H7 (cell line): ENCODE results near the gene CUL2. TPM values are rescaled to one million over a fixed set of nuclear protein-coding genes. Genes with fewer than 3 reads are reported as not detected.
"Not testable (repeated sequence)": the region's sequence is repeated elsewhere in the genome, so short reads cannot be mapped to it uniquely, and the experiment has no call there.

ENCODE experiments used
- DNase-seq: peaks from one replicate; pipeline ENCODE4 v3.0.0; 2012
- H3K27me3 ChIP-seq: 2 replicates; pipeline ENCODE4 v1.6.0; 2011; ENCODE audit warnings: mild to moderate bottlenecking, low read length; ENCODE audit not compliant: control insufficient read depth, insufficient read depth
- H3K36me3 ChIP-seq: replicated peaks from 2 replicates; pipeline ENCODE4 v1.5.1; 2011; ENCODE audit warnings: low read length; ENCODE audit not compliant: control insufficient read depth, insufficient read depth
- H3K4me3 ChIP-seq: 2 replicates; pipeline ENCODE4 v1.5.1; 2011; ENCODE audit warnings: low read depth, mild to moderate bottlenecking, control low read depth, low read length, moderate library complexity; ENCODE audit not compliant: insufficient read depth
- total RNA-seq: library from RNA; depleted of rRNA; stranded (reverse); fragments of >200 nt; shearing (Covaris generic); gene quantifications from 2 replicates; pipeline ENCODE4 v1.2.3, GENCODE V29; 2014

CUL2 gene
- total RNA-seq, 1 experiment from 2014 or later: 27.1 TPM

DNA sequence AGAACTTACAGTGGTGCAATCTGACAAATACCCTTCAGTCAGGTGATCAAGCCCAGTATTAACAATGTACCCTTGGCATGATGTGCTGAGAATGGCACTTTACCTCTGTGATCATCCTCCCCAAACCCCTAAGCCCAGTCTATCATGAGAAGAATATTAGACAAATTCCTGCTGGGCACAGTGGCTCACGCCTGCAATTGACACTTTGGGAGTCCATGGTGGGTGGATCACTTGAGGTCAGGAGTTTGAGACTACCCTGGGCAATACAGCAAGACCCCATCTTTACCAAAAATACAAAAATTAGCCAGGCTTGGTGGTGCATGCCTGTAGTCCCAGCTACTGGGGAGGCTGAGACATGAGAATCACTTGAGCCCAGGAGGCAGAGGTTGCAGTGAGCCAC, 7.4 kb upstream of the CUL2 start:
- Histone ChIP-seq H3K27me3 (no peaks in the 10 kb centered on the region), H3K36me3 (no peaks in the 10 kb centered on the region), H3K4me3 (no peak overlapping the region)
- DNase-seq: no peak

DNA sequence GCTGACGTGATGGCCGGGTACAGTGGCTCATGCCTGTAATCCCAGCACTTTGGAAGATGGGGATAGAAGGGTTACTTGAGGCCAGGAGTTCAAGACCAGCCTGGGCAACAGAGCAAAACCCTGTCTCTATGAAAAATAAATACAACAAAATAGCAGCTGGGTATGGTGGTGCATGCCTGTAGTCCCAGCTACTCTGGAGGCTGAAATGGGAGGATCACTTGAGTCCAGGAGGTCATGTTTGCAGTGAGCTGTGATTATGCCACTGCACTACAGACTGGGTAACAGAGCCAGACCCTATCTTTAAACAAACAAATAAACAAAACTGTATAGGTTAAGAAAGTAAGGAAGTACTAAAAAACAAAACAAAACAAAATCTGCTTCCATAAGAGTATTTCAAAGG, 6.2 kb upstream of the CUL2 start:
- Histone ChIP-seq H3K4me3 (no peak overlapping the region), H3K27me3 (no peaks in the 10 kb centered on the region), H3K36me3 (no peaks in the 10 kb centered on the region)
- DNase-seq: no peak

DNA sequence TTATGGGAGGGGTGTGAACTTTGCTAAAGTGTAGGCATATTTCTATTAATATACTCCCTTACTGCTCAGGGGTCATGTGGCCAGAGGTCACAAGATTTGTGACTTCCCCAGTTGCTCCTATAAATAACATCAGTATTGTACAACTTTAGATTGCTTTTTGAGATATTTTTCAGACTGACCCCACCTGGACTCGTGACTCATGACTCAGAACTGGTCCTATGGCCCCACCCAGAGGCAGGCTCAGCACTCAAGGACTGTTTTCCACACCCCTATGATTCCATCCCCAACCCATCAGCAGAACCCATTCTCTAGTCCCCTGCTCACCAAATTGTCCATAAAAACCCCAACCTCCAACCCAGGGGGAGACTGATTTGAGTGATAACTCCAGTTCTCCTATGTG, 2.7 kb upstream of the CUL2 start:
- no peaks in the 10 kb centered on the region for H3K27me3 ChIP-seq
- H3K36me3 ChIP-seq: no peaks in the 10 kb centered on the region
- no peak for DNase-seq
- H3K4me3 ChIP-seq: no peak overlapping the region

DNA sequence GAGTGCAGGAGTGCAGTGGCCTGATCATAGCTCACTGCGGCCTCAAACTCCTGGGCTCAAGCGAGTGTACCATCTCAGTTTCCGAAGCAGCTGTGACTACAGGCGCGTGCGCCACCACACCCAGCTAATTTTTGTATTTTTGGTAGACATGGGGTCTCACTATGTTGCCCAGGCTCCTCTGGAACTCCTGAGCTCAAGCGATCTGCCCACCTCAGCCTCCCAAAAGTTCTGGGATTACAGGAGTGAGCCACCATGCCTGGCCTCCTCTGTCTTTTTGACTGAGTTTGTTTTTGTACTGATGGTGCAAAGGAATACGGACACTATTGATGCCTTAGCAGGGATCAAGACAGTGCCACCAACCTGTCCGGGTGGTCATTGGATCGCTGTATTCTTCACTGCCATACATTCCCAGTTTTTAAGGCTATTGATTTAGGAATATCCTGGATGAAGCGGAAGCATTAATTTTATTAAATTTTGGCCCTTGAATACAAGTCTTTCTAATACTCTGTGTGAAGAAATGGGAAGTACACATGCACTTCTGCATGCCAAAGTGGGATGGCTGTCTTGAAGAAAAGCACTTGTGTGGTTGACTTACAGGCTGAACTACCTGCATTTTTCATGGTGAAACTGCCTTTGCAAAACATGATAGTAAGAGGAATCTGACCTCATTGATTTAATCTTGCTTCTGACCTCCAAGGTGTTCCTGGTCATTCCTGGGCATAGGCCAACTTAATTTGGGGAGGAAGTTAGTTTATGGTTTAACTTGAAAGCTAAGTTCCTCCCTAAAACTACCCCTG, 2.1 kb upstream of the CUL2 start:
- no peaks in the 10 kb centered on the region for H3K27me3 ChIP-seq
- no peak for DNase-seq
- H3K4me3 ChIP-seq: no peak overlapping the region
- H3K36me3 ChIP-seq: no peaks in the 10 kb centered on the region

DNA sequence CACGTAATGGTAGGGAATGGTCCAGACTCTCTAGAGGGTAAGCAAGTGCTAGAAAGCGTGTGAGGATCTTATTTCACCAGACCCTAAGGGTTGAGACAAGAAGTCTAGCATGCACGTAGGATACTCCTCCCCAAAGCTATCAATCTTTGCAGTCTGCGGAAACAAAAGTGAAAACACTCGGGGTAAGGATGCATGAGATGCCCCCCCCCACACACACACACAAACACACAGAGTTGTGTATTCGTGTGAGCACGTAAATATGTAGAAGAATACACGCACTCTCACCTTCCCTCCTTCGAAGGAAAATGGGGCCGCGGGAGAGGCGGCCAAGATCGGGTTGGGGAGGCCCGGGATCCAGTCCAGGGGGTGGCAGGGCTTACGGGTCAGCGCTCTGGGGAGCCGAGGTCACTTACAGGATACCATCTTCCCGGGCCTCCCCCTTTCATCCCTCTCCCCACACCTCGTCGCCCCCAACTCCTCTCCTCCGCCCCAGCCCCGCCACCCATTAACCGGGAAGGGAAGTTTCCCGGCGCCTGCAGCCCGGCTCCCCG, 455 bp downstream of the CUL2 start:
- H3K36me3 ChIP-seq: no peaks in the 10 kb centered on the region
- no peaks in the 10 kb centered on the region for H3K27me3 ChIP-seq
- peak; percentile 44 for DNase-seq
- peak overlapping the region; percentile 88 for H3K4me3 ChIP-seq

DNA sequence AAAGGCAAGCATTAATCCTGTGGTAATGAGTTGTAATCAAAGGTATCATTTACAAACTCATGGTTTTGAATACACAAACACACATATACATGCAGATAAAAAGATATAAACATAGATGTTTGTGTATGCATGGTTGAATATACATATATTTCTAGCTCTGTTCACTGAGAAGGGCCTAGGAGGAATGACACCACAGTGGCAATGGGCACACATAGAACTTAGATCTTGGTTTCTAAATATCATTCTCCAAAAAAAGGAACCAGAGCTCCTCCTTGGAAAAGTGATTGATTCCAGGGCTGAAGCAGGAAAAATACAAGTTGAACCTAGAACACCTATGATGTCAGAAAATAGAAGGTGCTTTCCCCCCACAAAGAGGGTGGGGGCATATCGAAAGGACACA, 6.9 kb downstream of the CUL2 start:
- Histone ChIP-seq H3K36me3 (no peaks in the 10 kb centered on the region), H3K27me3 (no peaks in the 10 kb centered on the region), H3K4me3 (no peak overlapping the region)
- DNase-seq: no peak

DNA sequence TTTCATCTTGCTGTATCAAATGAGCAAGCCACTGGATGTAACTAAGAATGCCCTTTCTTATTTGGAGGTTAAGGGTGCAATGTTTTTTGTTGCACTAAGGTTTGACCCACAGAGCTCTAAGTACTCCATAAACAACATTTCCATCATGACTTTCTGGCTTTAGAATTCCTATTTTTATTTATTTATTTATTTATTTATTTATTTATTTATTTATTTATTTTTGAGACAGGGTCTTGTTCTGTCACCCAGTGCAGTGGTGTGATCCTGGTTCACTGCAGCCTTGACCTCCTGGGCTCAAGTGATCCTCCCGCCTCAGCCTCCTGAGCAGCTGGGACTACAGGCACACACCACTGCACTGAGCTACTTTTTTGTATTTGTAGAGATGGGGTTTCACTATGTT, 9.9 kb downstream of the CUL2 start:
- not testable (repeated sequence) for H3K4me3 ChIP-seq, DNase-seq, H3K27me3 ChIP-seq, H3K36me3 ChIP-seq

DNA sequence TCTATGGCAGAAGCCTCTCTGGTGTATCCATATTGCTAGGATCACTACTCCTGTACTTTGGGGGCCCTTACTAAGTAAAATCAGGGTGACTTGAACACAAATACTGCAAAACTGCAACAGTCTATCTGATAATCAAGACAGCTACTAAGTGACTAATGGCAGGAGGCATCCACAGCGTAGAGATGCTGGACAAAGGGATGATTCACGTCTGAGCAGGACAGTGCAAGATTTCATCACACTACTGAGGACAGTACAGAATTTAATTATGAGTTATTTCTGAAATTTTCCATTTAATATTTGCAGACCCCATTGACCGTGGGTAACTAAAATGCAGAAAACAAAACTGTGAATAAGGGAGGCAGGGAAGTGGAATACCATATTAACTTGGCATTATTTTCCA, 10.4 kb downstream of the CUL2 start:
- Histone ChIP-seq H3K4me3 (no peak overlapping the region), H3K27me3 (no peaks in the 10 kb centered on the region), H3K36me3 (no peaks in the 10 kb centered on the region)
- no peak for DNase-seq

DNA sequence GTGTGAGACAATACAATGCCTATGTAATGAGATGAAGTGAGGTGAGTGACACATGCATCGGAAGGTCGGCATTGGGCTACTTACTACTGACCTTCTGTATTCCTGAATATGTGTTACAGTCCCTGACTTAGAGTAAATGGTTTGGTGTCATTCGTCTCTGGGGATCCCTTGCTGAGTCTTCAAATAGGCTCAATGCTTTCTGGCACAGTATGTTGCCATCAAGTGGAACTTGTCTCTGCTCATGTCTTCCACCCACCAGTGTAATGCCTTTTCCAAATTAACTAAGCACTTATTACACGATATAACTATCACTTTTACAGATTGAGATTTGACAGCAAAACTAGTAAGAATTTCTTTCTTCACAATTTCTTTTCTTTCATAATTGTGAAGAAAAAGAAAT, 10.9 kb downstream of the CUL2 start:
- no peak for DNase-seq

DNA sequence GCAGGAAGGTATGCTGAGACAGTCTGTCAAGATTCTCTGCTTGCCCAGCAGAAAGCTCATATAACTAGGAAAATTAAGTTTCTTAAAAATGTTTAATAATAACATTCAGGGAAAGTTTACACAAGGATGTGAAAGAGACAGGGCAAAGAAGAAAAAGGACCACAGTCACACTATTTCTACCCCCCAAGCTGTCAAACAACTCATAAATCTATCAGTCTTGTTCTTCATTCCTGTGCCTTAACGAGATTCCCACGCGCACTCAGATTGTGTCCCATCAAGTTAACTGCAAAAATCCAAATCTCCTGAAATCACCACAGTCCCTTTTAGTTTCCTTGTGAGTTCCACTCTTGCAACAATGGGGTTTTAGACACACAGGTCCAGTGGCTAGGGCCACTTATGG, 14.9 kb downstream of the CUL2 start:
- Histone ChIP-seq H3K4me3 (no peak overlapping the region), H3K36me3 (peaks cover 2% of the 10 kb centered on the region), H3K27me3 (no peaks in the 10 kb centered on the region)
- no peak for DNase-seq

More for the DNA sequence above, 10.9 kb downstream of the CUL2 start:
- Histone ChIP-seq H3K36me3 (no peaks in the 10 kb centered on the region), H3K4me3 (no peak overlapping the region), H3K27me3 (no peaks in the 10 kb centered on the region)

DNA sequence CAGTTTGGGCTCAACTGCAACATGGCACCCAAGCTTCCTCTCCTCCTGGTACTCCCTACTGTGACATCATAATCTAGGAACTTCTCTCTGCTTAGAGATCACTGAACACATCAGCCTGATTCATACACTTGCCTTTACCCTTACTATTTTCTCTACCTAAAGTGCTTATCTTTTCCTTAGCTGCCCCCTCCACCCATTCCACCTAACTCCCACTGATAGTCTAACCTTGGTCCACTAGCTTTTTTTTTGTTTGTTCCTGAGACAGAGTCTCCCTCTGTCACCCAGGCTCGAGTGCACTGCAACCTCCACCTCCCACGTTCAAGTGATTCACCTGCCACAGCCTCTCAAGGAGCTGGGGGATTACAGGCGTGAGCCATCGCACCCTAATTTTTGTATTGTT, 15.9 kb downstream of the CUL2 start:
- Histone ChIP-seq H3K27me3 (no peaks in the 10 kb centered on the region), H3K36me3 (peaks cover 2% of the 10 kb centered on the region), H3K4me3 (no peak overlapping the region)
- DNase-seq: no peak

DNA sequence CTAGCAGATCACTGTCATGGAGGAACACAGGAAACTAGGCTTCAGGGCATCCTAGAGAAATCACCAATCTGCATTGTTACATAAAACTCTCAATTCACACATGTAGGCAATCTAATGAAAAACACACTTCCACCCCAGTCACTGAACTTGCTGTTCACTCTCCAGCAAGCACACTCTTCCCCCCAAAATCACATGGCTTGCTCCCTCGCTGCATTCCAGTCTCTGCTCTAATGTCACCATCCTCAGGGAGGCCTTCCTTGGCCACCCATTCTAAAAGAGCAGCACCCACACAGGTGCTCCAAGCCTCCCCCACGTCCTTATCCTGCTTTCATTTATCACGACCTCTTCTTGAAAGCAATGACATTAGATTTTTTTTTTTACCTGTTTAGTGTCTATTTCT, 19.6 kb downstream of the CUL2 start:
- peaks cover 2% of the 10 kb centered on the region for H3K36me3 ChIP-seq

DNA sequence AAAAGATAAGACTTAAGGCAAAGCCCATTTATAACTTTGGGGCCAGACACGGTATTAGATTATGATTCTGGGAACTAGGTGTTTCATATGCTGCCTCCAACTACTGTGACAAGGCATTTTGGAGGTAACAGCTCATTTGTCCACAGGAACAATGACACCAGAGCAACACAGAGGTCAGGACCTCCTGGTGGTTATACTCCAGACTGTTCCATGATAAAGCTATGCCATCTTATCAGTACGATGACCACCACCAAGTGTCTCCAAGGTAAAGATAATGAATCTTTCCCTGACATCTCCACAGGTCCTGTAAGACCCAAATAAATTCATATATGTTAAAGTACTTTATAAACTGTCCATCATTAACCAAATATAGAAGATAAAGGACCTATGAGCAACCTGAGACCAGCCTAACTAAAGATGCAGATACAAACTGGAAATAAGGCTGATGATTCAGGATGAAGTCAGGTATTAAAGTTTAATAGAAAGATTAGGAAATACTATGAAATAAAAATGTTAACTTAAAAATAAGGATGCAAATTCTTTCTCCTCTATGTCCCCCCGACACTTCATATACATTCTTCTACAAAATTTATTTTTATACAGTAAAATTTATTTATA, 26.2 kb downstream of the CUL2 start:
- H3K36me3 ChIP-seq: peaks cover 2% of the 10 kb centered on the region; the same call in 1 of the 2 replicates

More for the DNA sequence above, 19.6 kb downstream of the CUL2 start:
- no peak for DNase-seq
- Histone ChIP-seq H3K4me3 (no peak overlapping the region), H3K27me3 (no peaks in the 10 kb centered on the region)

DNA sequence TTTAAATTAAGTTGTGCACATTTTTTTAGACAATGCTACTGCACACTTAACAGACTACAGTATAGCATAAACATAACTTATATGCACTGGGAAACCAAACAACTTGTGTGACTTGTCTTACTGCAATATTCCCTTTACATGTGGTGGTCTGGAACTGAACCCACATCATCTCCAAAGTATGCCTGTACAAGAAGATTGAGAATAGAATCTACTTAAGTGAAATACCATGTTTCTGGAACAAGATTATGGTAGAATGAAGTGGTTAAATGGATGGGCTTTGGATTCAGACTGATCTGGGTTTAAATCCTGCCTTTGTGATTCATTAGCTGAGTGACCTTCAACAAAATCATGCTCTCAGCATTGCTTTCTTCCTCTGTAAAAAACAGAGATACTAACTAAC, 30.7 kb downstream of the CUL2 start:
- Histone ChIP-seq H3K4me3 (no peak overlapping the region), H3K27me3 (no peaks in the 10 kb centered on the region), H3K36me3 (peaks cover 2% of the 10 kb centered on the region)
- no peak for DNase-seq

More for the DNA sequence above, 26.2 kb downstream of the CUL2 start:
- Histone ChIP-seq H3K4me3 (no peak overlapping the region), H3K27me3 (no peaks in the 10 kb centered on the region)
- no peak for DNase-seq

DNA sequence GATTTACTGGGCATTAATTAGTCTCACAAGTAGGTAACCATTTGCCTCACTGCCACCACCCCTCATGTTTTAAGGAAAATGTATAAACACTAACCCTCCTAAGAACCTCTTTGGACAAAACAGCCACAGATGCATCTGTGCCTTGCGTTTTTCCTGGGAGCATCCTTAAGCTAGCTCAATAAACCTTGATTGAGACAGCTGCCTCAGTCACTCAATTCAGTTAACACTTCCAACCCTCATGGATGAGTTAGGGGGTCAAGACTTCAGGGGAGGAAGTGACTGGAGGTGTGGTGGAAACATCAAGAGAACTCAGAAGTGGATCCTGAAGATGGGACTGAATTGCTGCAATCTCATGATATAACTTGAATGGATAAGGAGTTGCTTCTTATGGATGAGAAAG, 31.5 kb downstream of the CUL2 start:
- no peak for DNase-seq

More for the DNA sequence above, 31.5 kb downstream of the CUL2 start:
- H3K36me3 ChIP-seq: peaks cover 2% of the 10 kb centered on the region
- no peak overlapping the region for H3K4me3 ChIP-seq
- no peaks in the 10 kb centered on the region for H3K27me3 ChIP-seq
